Testis (tissue), 3 donors: ENCODE measurements around the gene HMSD. TPM values are rescaled to one million over a fixed set of nuclear protein-coding genes. Genes with fewer than 3 reads are reported as not detected.
"Not testable (repeated sequence)": the region's sequence is repeated elsewhere in the genome, so short reads cannot be mapped to it uniquely, and the experiment has no call there.

Experiments used
- DNase-seq: peaks from one replicate; pipeline ENCODE4 v3.0.0-alpha.2; 2019
- H3K27ac ChIP-seq, 2 donors: fragments of 200-600 bp; sonication (generic); one replicate each; pipeline ENCODE4 v1.5.1; 2019
- H3K27me3 ChIP-seq: fragments of 200-600 bp; sonication (generic); one replicate; pipeline ENCODE4 v1.5.1; 2019
- H3K36me3 ChIP-seq: fragments of 200-600 bp; sonication (generic); one replicate; pipeline ENCODE4 v1.5.1; 2017; ENCODE audit warnings: low read depth; ENCODE audit errors: missing control alignments
- H3K4me1 ChIP-seq: fragments of 200-600 bp; sonication (generic); one replicate; pipeline ENCODE4 v1.5.1; 2019
- H3K4me3 ChIP-seq, 2 donors: fragments of 200-600 bp; sonication (generic); one replicate each; pipeline ENCODE4 v1.5.1; 2017 to 2019
- H3K9me3 ChIP-seq: fragments of 200-600 bp; sonication (generic); one replicate; pipeline ENCODE4 v1.5.1; 2017
- POLR2A ChIP-seq: fragments of 450-650 bp; IDR thresholded peaks from one replicate; pipeline ENCODE4 v1.6.1; 2017; ENCODE audit warnings: antibody characterized with exemption, mild to moderate bottlenecking, moderate library complexity
- WGBS, 2 donors: methylation state at CpG; one replicate each; pipeline ENCODE4 v1.1.5; 2018; 5-methylcytosine and 5-hydroxymethylcytosine counted together
- intact Hi-C: fragments of 100-400 bp; cut with DNase I; formaldehyde crosslinking; loops from one replicate; pipeline ENCODE4 v1.15.1; 2023; ENCODE audit warnings: low total_unique reads
- polyA plus RNA-seq: library from polyadenylated mRNA; stranded (reverse); fragments of 350-450 nt; fragmentation: Illumina TruSeq; extraction: RNeasy Lipid Tissue Mini Kit (QIAGEN cat#74804); gene quantifications from one replicate; pipeline ENCODE4 v1.2.3, GENCODE V29; 2014; ENCODE audit warnings: low read depth, low replicate concordance; ENCODE audit not compliant: insufficient read depth
- total RNA-seq, 2 donors: library from RNA; depleted of rRNA; stranded (reverse); fragments of >200 nt; gene quantifications; one replicate each; pipeline ENCODE4 v1.2.3, GENCODE V29; 2016
- TF ChIP-seq, protein P1 (sequence below), 3 experiments: fragments of 450-650 bp in 2 of 3; fragments of 200-600 bp in 1 of 3; sonication (generic) in 1 of 3; IDR thresholded peaks; one replicate each; pipeline ENCODE4 v1.5.1; 2016 to 2019; ENCODE audit warnings: antibody characterized with exemption in 3 of 3, mild to moderate bottlenecking in 2 of 3, moderate library complexity in 1 of 3

Gene HMSD
- total and polyA plus RNA-seq, 3 donors from 2014 or later, result 0.19 to 0.53 (median 0.39) TPM

DNA sequence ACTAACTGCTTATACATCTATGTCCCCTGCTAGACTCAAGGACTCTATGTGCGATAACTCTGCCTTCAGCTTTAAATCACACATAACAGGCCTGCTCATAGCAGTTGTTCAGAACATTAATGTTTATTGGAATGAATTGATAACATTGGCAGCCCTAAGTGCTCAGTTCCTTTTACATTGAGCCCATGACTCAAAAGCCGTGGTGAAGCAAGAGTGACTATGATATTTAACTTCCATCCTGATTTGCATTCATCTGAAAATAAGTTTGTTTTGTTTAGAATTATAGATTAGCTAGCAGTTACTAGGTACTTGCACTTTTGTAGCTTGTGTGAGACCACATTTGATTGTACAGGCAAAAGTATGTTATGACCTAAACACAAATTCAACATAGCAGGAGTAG is 27.1 kb upstream of the HMSD start:
- TF ChIP-seq POLR2A, result no peak
- TF ChIP-seq, protein P1, sequence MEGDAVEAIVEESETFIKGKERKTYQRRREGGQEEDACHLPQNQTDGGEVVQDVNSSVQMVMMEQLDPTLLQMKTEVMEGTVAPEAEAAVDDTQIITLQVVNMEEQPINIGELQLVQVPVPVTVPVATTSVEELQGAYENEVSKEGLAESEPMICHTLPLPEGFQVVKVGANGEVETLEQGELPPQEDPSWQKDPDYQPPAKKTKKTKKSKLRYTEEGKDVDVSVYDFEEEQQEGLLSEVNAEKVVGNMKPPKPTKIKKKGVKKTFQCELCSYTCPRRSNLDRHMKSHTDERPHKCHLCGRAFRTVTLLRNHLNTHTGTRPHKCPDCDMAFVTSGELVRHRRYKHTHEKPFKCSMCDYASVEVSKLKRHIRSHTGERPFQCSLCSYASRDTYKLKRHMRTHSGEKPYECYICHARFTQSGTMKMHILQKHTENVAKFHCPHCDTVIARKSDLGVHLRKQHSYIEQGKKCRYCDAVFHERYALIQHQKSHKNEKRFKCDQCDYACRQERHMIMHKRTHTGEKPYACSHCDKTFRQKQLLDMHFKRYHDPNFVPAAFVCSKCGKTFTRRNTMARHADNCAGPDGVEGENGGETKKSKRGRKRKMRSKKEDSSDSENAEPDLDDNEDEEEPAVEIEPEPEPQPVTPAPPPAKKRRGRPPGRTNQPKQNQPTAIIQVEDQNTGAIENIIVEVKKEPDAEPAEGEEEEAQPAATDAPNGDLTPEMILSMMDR (IDR thresholded peaks at IDR 0.05), result no peak
- no peaks in the 10 kb centered on the region for H3K4me1 ChIP-seq
- no peak overlapping the region for H3K27ac ChIP-seq
- H3K36me3 ChIP-seq, result no peaks in the 10 kb centered on the region
- intact Hi-C loops, result no loop called here
- WGBS, 2 donors, result 83 to 89% methylated on average over 2 of the region's 2 CpGs
- no peaks in the 10 kb centered on the region for H3K9me3 ChIP-seq
- H3K27me3 ChIP-seq, result no peaks in the 10 kb centered on the region
- no peak for DNase-seq
- H3K4me3 ChIP-seq, result no peak overlapping the region

DNA sequence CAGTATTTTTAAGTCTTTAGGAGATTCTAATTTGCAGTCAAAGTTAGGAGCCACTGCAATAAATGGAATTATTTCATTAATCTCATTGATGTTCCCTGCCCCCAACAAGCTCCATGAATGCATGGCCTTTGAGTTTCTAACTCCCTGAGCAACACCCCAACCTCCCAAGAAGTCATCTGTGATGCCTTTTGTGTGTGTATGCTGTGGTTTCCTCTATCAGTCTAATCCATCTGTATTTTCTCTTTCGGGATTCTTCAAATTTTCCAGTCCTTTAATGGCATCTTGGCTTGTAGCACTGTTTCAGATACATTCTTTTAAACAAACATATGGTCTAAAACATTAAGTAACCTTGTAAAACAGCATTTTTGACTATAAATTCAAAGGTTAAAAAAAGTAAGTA is 24.6 kb upstream of the HMSD start:
- Histone ChIP-seq H3K27me3 (no peaks in the 10 kb centered on the region), H3K36me3 (no peaks in the 10 kb centered on the region), H3K4me1 (no peaks in the 10 kb centered on the region), H3K9me3 (no peaks in the 10 kb centered on the region), H3K4me3 (no peak overlapping the region), H3K27ac (no peak overlapping the region)
- no peak for TF ChIP-seq POLR2A
- TF ChIP-seq, protein P1 (IDR thresholded peaks at IDR 0.05), result no peak
- intact Hi-C loops, result no loop called here
- no peak for DNase-seq
- 83 to 86% methylated on average over 1 of the region's 1 CpG for WGBS, 2 donors

DNA sequence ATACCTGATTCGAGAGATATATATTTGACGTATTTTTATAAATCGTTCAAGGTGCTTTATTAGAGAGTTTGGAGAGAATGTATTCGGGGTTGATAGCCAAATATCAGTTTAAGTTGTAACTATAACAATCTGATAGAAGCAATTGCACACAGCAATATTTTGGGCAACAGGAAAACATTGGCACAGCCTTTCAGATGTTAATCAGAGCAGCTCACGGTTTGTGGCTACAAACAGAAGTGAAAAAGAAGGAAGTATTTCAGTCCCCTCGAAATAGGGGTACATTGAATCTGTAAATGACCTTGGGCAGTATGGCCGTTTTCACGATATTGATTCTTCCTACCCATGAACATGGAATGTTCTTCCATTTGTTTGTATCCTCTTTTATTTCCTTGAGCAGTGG is 20.8 kb upstream of the HMSD start:
- H3K36me3 ChIP-seq, result no peaks in the 10 kb centered on the region
- no peaks in the 10 kb centered on the region for H3K9me3 ChIP-seq
- no peak overlapping the region for H3K27ac ChIP-seq
- TF ChIP-seq POLR2A, result no peak
- TF ChIP-seq, protein P1 (IDR thresholded peaks at IDR 0.05), result no peak
- WGBS, 2 donors, result 78 to 84% methylated on average over 8 of the region's 8 CpGs
- no peaks in the 10 kb centered on the region for H3K27me3 ChIP-seq
- no peak for DNase-seq
- no peak overlapping the region for H3K4me3 ChIP-seq
- intact Hi-C loops, result no loop called here
- no peaks in the 10 kb centered on the region for H3K4me1 ChIP-seq

DNA sequence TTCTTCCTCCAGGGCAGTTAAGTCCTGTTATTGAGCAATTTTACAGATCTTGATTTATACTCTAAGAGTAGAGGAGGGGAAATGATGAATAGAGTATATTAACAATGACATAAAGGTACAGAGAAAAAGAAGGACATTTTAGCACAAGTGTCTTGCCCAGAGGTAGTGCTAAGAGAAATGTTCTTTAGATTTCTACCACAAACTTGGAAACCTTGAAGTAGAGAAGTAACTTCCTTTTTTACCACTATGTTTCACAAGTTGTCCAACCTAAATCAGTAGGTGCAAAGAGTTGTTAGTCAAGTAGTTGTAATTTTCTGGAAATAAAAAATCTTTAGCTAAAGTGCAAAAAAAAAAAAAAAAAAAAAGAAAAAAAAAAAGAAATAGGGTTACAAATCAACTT is 19.7 kb upstream of the HMSD start:
- H3K4me3 ChIP-seq, H3K27me3 ChIP-seq, DNase-seq, H3K27ac ChIP-seq, H3K4me1 ChIP-seq, intact Hi-C loops, H3K9me3 ChIP-seq, H3K36me3 ChIP-seq: not testable (repeated sequence)

DNA sequence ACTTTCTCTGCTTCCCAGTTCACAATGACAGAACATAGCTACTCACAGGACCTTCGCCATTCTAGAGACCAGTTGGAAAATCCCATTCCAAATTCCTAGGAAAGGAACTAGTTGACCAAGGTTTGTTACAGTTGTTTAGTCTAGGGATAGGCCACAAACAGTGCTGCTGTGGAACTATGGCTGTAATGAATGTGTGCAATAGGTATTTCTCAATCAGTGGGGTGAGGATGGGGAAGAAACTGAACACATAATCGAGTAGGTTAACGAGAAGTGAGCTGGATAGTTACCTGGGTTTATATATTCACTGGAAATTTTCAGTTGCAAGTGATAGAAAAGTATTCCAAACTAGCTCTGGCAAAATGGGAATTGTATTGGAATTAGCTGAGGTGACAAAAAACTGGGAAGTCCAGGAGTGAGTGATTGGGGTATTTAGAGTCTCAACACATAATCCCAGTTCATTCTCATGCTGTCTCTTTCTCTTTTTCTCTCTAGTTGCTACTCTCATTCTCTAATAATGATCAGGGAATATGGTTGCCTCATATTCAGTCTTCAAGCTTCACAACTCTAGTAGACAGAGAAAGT is 18.2 kb upstream of the HMSD start:
- intact Hi-C loops, result no loop called here
- H3K4me1 ChIP-seq, result no peaks in the 10 kb centered on the region
- no peak for DNase-seq
- no peak overlapping the region for H3K27ac ChIP-seq
- no peaks in the 10 kb centered on the region for H3K36me3 ChIP-seq
- 79 to 97% methylated on average over 3 of the region's 3 CpGs for WGBS, 2 donors
- no peak overlapping the region for H3K4me3 ChIP-seq
- TF ChIP-seq POLR2A, result no peak
- TF ChIP-seq, protein P1 (IDR thresholded peaks at IDR 0.05), result no peak
- H3K27me3 ChIP-seq, result no peaks in the 10 kb centered on the region
- H3K9me3 ChIP-seq, result no peaks in the 10 kb centered on the region
